Ureter (tissue), 1 donor: ENCODE results near the gene FIGNL1. TPM values are rescaled to one million over a fixed set of nuclear protein-coding genes. Genes with fewer than 3 reads are reported as not detected.
A peak's percentile ranks its signal among the peaks of the same experiment; 100 is the strongest.

Experiments used
- DNase-seq: peaks from one replicate; pipeline ENCODE4 v3.0.0-alpha.2; 2020; ENCODE audit warnings: low spot score
- total RNA-seq: library from RNA; stranded (reverse); gene quantifications from one replicate; pipeline ENCODE4 v1.2.4, GENCODE V29; 2023
- donor health status: DM: yes; HTN: yes; CAD: no.

The FIGNL1 gene
- total RNA-seq, 1 donor from 2014 or later = 8.8 TPM

- DNase-seq = no peak
Observed at GRCh38 chr7:50427518-50427917, 22.6 kb downstream of the FIGNL1 start.

- DNase-seq = no peak
Observed at GRCh38 chr7:50426280-50427045, 23.7 kb downstream of the FIGNL1 start.

- DNase-seq = no peak
Observed at GRCh38 chr7:50425318-50425717, 24.8 kb downstream of the FIGNL1 start.

- DNase-seq = no peak
Observed at GRCh38 chr7:50423860-50424259, 26.3 kb downstream of the FIGNL1 start.

- DNase-seq = no peak
Observed at GRCh38 chr7:50422858-50423257, 27.3 kb downstream of the FIGNL1 start.

- DNase-seq = no peak
Observed at GRCh38 chr7:50421043-50421442, 29.1 kb downstream of the FIGNL1 start.

GRCh38 chr7:50418526-50419290 is 31.4 kb downstream of the FIGNL1 start:
- no peak for DNase-seq

- peak; percentile 73 for DNase-seq
Observed at GRCh38 chr7:50418086-50418515, 32.0 kb downstream of the FIGNL1 start.

- no peak for DNase-seq
Observed at GRCh38 chr7:50416527-50417182, 33.5 kb downstream of the FIGNL1 start.

GRCh38 chr7:50415844-50416364 is 34.2 kb downstream of the FIGNL1 start:
- no peak for DNase-seq

- DNase-seq = no peak
Observed at GRCh38 chr7:50413561-50413960, 36.6 kb downstream of the FIGNL1 start.

GRCh38 chr7:50412973-50413372 is 37.2 kb downstream of the FIGNL1 start:
- DNase-seq = no peak

- no peak for DNase-seq
Observed at GRCh38 chr7:50411332-50411731, 38.8 kb downstream of the FIGNL1 start.

GRCh38 chr7:50409856-50410745 is 40.0 kb downstream of the FIGNL1 start:
- no peak for DNase-seq

- no peak for DNase-seq
Observed at GRCh38 chr7:50406935-50407334, 43.2 kb downstream of the FIGNL1 start.

GRCh38 chr7:50405221-50405620 is 44.9 kb downstream of the FIGNL1 start:
- no peak for DNase-seq

GRCh38 chr7:50404392-50404791 is 45.8 kb downstream of the FIGNL1 start:
- no peak for DNase-seq

GRCh38 chr7:50400114-50400513 is 50.0 kb downstream of the FIGNL1 start:
- no peak for DNase-seq

GRCh38 chr7:50399635-50400034 is 50.5 kb downstream of the FIGNL1 start:
- no peak for DNase-seq

- DNase-seq = no peak
Observed at GRCh38 chr7:50399206-50399605, 50.9 kb downstream of the FIGNL1 start.

- DNase-seq = no peak
Observed at GRCh38 chr7:50397971-50398324, 52.2 kb downstream of the FIGNL1 start.
